ENCODE measurements around the gene RNF40.
"Not testable (repeated sequence)": the region's sequence is repeated elsewhere in the genome, so short reads cannot be mapped to it uniquely, and the experiment has no call there.

The RNF40 gene

DNA sequence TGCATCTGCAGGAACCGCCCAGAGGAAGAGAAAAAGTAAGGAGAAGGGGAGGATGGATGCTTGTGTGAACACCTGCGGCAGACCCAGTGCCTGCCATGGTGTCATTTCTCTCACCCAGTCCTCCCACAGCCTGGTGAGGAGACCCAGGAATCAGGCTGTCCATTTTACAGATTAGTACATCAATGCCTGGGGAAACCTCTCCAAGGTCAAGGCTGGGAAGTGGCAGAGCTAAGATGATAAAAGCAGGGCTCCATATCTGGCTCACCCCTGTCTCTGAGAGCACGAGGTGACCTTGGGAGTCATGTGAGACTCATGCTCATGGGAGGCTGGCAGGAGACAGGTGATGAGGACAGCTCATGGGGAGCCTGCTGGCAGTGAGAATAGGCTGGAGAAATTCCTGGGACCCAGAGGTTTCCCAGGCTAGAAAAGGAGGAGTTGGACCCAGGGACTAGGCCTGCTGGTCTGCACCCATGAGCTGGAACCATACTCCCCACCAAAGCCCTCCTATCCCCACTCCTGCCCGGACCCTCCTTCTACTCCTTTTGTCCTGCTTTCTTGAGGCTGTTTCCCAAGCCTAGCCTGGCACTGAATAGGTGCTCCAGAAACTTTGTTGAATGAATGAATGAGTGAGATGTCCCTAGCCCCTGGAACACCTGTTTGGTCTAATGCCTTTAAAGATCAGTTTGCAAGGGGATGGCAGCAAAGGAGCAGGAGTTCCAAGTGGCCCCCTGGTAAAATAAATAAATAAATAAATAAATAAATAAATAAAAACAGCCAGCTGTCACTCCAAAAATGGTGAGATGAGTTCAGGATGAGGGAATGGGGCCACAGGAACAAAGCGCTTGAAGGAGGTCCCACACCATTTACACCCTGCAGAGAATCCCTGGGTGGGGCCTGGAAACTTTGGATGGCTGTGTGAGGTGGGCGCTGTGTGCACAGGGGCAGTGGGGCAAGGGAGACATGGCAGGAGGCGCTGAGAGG is 23.3 kb downstream of the RNF40 start:
- DNase-seq = no peak

DNA sequence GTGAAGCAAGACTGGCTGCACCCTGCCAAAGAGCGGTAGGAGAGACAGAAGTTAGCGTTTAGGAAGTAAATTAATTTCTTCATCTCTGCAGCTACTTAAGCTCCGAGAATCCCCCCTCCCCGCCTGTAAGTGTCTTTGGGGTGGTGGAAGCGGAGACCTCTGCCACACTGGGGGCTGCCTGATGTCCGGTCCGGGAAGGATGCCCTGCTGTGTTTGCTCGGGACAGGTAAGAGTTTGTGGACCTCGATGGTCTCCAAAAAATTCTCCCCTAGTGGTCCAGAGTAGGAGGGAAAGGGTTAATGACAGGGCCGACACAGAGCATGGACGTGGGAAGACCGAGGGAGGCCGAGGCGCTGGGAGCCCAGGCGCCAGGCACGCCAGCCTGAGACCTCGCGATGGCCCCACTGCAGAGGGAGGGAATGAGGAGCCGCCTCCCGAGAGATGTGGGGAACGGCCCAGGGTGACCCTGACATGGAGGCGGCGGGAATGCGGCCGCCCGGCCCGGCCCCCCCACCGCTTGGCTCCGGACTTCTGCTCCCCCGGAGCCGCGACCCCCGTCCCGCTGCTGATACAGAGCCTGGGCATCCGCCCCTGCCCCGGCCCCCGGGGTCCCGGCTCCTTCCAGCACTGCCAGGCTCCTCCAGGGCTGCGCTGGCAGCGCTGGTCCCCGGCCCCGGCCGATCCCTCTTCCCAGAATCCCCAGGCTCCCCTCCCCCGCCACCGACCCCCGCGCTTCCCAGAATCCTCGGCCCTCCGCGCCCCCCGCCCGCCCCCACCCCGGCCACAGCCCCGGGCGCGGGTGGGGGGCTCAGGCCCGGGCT is 24.2 kb downstream of the RNF40 start:
- peak; percentile 71 for DNase-seq

DNA sequence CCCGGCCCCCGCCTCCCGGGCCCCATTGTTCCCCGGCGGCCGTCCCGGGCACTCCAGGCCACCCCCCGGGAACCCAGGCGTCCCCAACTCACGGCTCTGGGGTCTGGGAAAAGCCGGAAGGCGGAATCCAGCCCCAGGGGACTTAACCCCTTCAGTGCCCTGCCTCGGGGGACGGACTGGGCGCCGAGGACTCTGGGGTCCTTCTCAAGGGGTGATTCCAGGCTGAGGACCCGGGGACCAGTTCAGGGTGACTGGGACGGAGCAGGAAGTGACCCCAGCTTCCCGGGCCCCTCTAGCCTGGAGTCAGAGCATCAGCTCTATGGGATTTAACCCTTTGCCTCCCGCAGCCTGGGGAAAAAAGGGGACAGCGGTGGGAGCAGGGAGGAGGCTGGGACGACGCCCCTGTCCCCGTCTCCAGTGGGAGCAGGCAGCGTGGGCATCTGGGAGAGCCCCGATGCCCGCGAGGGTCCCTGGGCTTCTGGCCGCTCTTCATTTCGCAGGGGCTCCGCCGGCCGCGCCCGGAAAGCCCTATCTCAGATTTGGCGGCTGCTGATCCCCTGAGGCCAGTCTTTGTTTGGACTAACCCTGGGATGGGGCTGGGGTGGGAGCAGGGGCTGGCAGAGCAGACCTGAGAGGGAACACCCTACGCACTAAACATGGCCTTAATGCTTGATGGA is 25.0 kb downstream of the RNF40 start, which contains the start of gene ZNF629:
TSS of gene ZNF629 (minus strand) at position 270 of the 677 bp plus-strand sequence. CDS start 2,723 bp downstream, outside the sequence.
- peak; percentile 64 for DNase-seq

DNA sequence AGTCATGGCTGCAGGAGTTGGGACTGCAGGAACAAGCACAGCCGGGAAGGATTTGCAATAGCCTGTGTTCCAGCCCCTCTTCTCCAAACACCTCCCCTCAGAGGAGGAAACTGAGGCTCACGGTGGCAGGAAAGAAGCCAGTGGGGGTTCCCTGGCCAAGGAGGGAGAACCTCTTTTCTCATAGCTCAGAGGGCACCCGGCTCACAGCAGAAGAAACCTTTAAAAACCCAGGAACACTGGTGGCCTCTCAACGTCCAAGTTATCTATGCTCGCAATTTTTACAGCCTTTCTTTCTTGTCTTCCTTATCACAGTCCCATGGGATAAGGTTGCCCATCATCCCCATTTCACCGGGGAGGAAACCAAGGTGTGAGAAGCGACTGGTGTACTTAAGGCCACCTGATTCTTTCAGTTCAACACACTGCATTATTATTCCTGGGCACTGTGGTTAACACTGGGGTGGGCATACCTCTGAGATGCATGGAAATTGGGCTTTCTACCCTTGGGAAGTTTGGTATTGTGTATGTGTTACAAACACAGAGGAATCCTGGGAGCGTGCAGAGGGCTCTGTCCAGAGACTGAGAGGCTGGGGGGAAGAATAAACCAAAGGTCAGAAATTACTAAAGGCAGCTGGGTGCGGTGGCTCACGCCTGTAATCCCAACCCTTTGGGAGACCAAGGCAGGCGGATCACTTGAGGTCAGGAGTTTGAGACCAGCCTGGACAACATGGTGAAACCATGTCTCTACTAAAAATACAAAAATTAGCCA is 25.7 kb downstream of the RNF40 start:
- no peak for DNase-seq

DNA sequence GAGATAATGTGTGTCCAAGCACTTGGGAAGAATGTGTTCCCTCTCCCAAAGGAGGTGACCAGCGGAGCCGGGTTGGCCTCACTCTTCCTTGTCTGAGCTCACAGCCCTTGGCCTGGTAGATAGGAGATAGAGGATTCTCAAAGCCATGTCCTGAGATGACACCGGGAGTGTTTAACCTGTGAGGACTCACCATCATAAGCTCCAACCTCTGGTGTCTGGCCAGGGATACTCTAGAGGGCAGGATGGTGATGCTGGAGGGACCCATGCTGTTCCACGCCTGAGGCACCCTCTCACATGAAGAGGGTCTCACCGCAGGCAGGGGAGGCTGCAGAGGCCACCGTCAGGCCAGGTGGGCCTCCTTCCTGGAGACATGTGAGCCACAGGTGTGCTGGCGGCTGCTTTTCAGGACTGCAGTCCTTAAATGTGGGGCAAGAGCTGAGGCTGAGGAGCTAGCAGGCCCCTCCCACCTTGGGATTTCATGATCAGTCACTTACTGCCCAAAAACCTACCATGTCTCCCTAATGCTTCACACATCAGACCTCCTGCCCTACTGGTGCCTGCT is 31.5 kb downstream of the RNF40 start:
- no peak for DNase-seq

DNA sequence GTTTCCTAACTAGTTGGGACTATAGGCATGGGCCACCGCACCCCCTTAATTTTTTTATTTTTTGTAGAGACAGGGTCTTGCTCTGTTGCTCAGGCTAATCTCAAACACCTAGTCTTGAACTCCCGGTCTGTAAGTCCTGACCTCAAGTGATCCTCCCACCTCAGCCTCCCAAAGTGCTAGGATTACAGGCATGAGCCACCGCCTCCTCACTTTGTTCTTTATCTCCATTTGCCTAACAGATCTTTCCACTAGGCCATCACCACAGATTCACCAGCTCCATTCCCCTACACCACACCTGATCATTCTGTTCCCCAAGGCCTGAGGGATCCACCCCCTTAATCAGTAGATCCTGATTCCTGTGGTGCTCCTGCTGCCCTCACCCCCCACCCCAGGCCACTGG is 32.5 kb downstream of the RNF40 start:
- DNase-seq = no peak

DNA sequence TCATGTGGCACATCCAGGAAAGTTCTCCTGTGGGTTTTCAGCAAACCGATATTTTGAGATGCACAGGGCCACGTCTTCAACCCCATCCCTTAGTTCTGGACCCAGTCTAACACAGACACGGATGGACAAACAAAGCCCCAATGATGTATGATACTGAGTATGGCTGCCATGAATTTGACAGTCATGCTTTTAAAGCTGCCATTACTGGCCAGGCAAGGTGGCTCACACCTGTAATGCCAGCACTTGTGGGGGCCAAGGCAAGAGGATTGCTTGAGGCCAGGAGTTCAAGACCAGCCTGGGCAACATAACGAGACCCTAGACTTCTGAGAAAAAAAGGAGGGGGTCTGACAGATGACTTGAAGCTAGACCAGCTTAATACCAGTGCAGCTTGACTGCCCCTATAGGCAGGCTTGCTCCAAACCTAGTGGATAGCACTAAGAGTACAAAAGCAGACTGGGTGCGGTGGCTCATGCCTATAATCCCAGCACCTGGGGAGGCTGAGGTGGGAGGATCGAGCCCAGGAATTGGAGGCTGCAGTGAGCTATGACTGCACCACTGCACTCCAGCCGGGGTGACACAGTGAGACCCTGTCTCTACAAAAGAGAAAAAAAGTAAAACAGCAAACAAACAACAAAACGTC is 35.7 kb downstream of the RNF40 start:
- no peak for DNase-seq

DNA sequence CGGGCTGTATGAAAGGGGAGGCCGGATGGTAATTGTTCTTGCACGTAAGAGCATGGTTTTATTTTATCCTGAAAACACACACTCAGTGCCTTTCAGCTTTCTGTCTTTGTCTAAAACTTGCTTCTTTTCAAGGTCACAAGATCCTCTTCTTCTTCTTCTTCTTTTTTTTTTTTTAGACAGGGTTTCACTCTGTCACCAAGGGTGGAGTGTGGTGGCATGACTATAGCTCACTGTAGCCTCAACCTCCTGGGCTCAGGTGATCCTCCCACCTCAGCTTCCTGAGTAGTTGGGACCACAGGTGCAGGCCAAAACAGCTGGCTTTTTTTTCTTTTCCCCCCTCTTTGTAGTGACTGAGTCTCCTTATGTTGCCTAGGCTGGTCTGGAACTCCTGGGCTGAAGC is 40.8 kb downstream of the RNF40 start:
- no peak for DNase-seq

DNA sequence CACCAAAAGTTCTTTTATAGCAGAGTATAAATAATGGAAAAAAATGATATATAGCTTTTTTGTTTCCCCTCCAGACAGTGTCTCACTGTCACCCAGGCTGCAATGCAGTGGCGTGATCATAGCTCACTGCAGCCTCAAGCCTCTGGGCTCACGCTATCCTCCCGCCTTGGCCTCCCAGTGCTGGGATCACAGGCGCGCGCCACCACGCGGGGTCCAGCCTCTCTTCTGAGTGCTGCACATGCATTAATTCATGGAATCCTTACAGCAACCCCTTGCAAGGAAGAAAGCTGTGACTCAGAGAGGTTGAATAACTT is 42.9 kb downstream of the RNF40 start:
- DNase-seq = no peak

DNA sequence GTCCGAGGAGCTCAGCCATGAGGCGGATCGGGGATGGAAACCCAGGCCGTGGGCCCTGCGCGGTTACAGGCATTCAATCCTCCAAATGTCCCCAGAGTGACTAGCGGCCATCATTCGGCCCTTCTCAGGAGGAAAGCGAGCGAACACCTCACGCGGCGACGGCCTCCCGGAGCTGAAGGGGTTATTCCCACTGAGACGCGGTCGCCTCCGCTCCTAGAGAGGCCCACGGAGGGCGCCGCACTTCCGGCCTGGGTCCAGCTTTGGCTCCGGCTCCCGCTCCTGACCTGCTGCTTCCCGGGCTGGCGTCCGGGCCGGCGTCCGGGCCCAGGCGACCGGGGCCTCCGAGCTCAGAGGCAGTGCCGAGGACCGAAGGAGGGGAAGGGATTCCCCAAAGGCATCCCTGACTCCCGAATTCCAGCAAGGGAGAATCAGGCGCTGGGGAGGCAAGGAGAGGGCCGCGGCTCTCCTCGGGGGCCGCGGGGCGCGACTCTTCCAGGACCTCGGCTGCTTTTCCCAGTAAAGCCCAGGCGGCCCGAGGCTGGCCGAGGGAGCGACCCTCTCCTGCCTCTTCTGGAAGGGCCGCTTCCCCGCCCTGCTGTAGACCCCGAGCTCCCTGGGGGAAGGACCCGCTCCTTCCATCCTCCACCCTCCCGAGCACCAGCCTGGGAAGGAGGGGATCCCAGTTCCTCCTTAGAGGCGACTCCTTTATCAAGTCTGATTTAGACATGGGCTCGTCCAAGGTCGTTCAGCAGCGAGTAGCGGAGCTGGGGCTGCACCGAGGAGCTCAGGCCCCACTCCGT is 43.4 kb downstream of the RNF40 start:
- DNase-seq = peak; percentile 81

DNA sequence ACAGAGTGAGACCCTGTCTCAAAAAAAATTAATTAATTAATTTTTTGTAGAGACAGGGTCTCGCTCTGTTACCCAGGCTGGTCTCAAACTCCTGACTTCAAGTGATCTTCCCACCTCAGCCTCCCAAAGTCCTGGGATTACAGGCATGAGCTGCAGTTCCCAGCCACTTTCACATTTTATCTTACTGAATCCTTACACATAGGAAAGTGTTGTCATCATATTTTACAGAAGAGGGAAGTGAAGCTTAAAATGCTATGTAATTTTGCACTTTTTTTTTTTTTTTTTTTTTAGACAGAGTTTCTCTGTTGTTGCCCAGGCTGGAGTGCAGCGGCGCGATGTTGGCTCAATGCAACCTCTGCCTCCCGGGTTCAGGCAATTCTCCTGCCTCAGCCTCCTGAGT is 46.0 kb downstream of the RNF40 start:
- no peak for DNase-seq

DNA sequence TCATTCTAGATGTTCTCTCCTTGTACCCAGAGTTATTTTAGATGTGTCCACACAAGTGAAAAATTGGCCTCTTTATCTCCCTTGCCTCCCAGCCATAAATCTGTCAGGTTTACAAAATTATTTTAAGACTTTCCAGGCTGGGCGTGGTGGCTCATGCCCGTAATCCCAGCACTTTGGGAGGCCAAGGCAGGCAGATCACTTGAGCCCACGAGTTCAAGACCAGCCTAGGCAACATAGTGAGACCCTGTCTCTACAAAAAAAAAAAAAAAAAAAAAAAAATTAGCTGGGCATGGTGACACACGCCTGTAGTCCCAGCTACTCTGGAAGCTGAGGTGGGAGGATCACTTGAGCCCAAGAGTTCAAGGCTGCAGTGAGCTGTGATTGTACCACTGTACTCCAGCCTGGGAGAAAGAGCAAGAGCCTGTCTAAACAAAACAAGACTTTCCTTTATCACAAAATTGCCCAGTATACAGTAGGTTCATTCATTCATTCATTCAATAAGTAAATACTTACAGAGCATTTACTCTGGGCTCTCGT is 46.8 kb downstream of the RNF40 start:
- not testable (repeated sequence) for DNase-seq

DNA sequence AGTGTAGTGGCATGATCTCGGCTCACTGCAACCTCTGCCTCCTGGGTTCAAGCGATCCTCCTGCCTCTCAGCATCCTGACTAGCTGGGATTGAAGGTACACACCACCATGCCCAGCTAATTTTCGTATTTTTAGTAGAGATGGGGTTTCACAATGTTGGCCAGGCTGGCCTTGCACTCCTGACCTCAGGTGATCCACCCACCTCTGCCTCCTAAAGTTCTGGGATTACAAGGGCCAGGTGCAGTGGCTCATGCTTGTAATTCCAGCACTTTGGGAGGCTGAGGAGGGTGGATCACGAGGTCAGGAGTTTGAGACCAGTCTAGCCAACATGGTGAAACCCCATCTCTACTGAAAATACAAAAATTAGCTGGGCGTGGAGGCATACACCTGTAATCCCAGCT is 47.6 kb downstream of the RNF40 start:
- DNase-seq = not testable (repeated sequence)

DNA sequence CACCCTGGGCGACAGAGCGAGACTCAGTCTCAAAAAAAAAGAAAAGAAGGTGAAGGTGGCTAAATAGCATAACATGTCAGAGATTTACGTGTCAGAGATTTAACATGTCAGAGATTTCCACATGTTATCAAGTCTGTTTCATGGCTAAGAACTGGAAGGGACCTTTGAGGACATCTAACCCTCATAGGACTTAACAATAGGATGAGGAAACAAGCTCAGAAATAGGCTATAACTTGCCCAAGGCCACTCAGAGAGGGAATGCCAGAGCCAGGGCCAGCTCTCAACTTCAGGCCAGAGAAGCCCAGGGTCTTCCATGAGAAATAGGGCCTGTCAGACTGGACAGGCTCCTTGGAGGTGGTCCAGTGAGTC is 51.7 kb downstream of the RNF40 start:
- DNase-seq = no peak

DNA sequence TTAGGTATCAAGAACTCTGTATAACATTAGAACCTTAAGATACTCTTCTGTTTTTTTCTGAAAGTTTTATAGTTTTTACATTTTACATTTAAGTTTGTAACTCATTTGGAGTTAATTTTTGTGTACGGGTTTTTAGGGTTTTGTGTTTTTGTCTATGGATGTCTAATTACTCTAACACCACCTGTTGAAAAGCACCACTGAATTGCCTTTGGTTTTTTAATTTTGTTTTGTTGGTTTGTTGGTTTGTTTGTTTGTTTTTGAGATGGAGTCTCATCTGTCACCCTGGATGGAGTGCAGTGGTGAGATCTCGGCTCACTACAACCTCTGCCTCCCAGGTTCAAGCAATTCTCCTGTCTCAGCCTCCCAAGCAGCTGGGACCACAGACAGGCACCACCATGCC is 54.6 kb downstream of the RNF40 start:
- DNase-seq = no peak

DNA sequence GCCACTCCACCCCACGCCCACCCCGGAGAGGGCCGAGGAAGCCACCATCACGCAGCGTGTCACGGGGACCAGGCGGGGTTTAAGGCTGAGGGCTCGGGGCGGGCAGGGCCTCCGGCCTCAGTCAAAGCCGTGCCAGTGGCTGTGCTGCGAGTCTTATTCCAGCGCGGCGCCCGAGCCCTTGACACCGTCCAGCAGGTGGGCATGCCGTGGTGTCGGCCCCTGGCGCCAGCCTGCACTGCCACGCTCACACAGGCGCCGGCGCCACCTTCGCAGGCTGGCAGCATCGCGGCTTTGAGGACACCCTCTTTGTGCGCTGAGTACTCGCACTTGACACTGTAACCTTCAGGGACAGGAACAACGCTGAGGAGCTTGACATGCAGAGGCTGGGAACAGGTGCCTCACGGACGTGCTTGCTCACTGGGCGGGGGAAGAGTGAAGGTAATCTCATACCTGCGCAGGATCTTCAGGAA is 58.9 kb downstream of the RNF40 start:
- no peak for DNase-seq

DNA sequence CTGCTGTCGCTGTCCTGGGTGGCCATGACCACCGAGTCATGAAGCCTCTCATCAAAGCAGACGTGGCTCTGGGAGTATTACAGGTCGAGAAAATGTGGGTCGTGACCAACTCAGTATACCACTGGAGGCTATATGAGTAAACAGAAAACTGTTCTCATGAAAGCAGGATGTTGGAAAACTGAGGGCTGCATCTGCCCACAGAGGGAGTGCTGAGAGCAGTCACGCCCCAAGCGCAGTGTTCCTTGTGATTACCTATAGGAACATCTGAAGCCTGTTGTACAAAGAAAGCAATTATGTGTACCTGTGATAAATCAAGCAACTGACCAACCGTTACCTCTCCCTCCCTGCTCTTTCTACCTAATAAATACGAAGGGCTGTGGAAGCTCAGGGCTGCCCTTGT is 59.3 kb downstream of the RNF40 start:
- DNase-seq = not testable (repeated sequence)

DNA sequence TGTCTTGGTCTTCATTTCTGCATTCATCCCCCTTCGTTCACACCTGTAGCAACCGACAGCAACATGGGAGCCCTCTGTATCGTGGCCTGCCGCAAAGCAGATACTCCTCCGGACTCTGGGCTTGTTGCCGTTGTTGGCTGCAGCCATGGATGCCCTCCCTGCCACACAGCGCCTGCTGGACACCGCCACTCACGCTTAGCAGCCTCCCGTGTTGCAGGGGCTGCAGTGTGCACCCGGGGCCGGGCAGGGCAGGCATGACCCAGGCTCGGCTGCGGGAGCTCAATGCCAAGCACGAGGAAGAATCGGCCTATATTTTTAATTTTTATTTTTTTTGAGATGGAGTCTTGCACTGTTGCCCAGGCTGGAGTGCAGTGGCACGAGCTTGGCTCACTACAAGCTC is 59.8 kb downstream of the RNF40 start:
- DNase-seq = no peak
